GM23338 (cell line): Measurements from ENCODE around the gene NSL1. TPM values are rescaled to one million over a fixed set of nuclear protein-coding genes. Genes with fewer than 3 reads are reported as not detected.

Experiments used
- ATAC-seq: fragments of 200-7000 bp; cut with Tn5 transposase; 3 replicates; pipeline ENCODE4 v1.9.1; 2020
- DNase-seq: peaks from one replicate; pipeline ENCODE4 v3.0.0-alpha.2; 2015; ENCODE audit warnings: low spot score
- H2AFZ ChIP-seq: fragments of 200-600 bp; sonication (generic); 2 replicates; pipeline ENCODE4 v1.8.0; 2016; ENCODE audit warnings: antibody characterized with exemption, mild to moderate bottlenecking, moderate library complexity
- H3F3A ChIP-seq: fragments of 200-600 bp; sonication (generic); replicated peaks from 2 replicates; pipeline ENCODE4 v1.8.0; 2017; ENCODE audit warnings: antibody characterized with exemption, mixed run types, low read depth
- H3K27ac ChIP-seq: fragments of 200-600 bp; sonication (generic); 2 replicates; pipeline ENCODE4 v1.6.1; 2016; ENCODE audit warnings: low read depth
- H3K27me3 ChIP-seq: fragments of 200-600 bp; sonication (generic); 2 replicates; pipeline ENCODE4 v1.8.0; 2016; ENCODE audit warnings: mild to moderate bottlenecking, mixed run types, moderate library complexity; ENCODE audit not compliant: insufficient read depth
- H3K36me3 ChIP-seq: fragments of 200-600 bp; sonication (generic); 2 replicates; pipeline ENCODE4 v1.8.0; 2016; ENCODE audit warnings: mild to moderate bottlenecking; ENCODE audit not compliant: insufficient read depth
- H3K4me1 ChIP-seq: fragments of 200-600 bp; sonication (generic); 2 replicates; pipeline ENCODE4 v1.8.0; 2016; ENCODE audit warnings: mild to moderate bottlenecking, moderate library complexity; ENCODE audit not compliant: insufficient read depth
- H3K4me2 ChIP-seq: fragments of 200-600 bp; sonication (generic); 2 replicates; pipeline ENCODE4 v1.7.1; 2017; ENCODE audit warnings: mixed run types
- H3K4me3 ChIP-seq: fragments of 200-600 bp; sonication (generic); 2 replicates; pipeline ENCODE4 v1.6.1; 2016; ENCODE audit warnings: mixed run types
- H3K79me2 ChIP-seq: fragments of 200-600 bp; sonication (generic); replicated peaks from 2 replicates; pipeline ENCODE4 v1.8.0; 2017; ENCODE audit warnings: mild to moderate bottlenecking; ENCODE audit not compliant: insufficient read depth
- H3K9me2 ChIP-seq: fragments of 200-600 bp; sonication (generic); 2 replicates; pipeline ENCODE4 v1.8.0; 2017; ENCODE audit not compliant: insufficient read depth
- H4K20me1 ChIP-seq: fragments of 200-600 bp; sonication (generic); replicated peaks from 2 replicates; pipeline ENCODE4 v1.8.0; 2017; ENCODE audit warnings: mild to moderate bottlenecking; ENCODE audit not compliant: insufficient read depth
- H3K27ac Mint-ChIP-seq: 2 replicates; pipeline ENCODE4 v1.8.0; 2020; ENCODE audit warnings: inconsistent platforms, mild to moderate bottlenecking, moderate library complexity, mixed read lengths
- H3K27me3 Mint-ChIP-seq: 3 replicates; pipeline ENCODE4 v1.8.0; 2022; ENCODE audit warnings: low read depth, mild to moderate bottlenecking, moderate library complexity, mixed read lengths, inconsistent platforms; ENCODE audit not compliant: insufficient read depth, poor library complexity
- H3K36me3 Mint-ChIP-seq: 3 replicates; pipeline ENCODE4 v1.8.0; 2021; ENCODE audit warnings: low read depth, mild to moderate bottlenecking, inconsistent platforms, moderate library complexity, mixed read lengths
- H3K4me1 Mint-ChIP-seq: 3 replicates; pipeline ENCODE4 v1.8.0; 2020; ENCODE audit warnings: mild to moderate bottlenecking, inconsistent platforms, mixed read lengths
- H3K4me3 Mint-ChIP-seq: 3 replicates; pipeline ENCODE4 v1.8.0; 2021; ENCODE audit warnings: moderate library complexity, mild to moderate bottlenecking, inconsistent platforms, mixed read lengths
- H3K9me3 Mint-ChIP-seq: 3 replicates; pipeline ENCODE4 v1.8.0; 2020; ENCODE audit warnings: moderate library complexity, mild to moderate bottlenecking, inconsistent platforms, mixed read lengths
- CREB1 ChIP-seq: fragments of 250-450 bp; sonication (Bioruptor Pico); IDR thresholded peaks from 2 replicates; pipeline ENCODE4 v1.5.0; 2020; ENCODE audit warnings: low read depth, mild to moderate bottlenecking, moderate library complexity
- EZH2 ChIP-seq: fragments of 200-600 bp; sonication (generic); IDR thresholded peaks from one replicate; pipeline ENCODE4 v1.8.0; 2017; ENCODE audit warnings: antibody characterized with exemption, mild to moderate bottlenecking, low read depth; ENCODE audit not compliant: unreplicated experiment
- EZH2phosphoT487 ChIP-seq: fragments of 200-600 bp; sonication (generic); IDR thresholded peaks from one replicate; pipeline ENCODE4 v1.8.1; 2018; ENCODE audit warnings: antibody characterized with exemption; ENCODE audit not compliant: unreplicated experiment
- JUNB ChIP-seq: IDR thresholded peaks from one replicate; pipeline ENCODE4 v1.6.1; 2016; ENCODE audit warnings: antibody characterized with exemption; ENCODE audit not compliant: unreplicated experiment
- NANOG ChIP-seq: IDR thresholded peaks from 2 replicates; pipeline ENCODE4 v1.6.1; 2016; ENCODE audit warnings: antibody characterized with exemption, borderline replicate concordance
- POLR2AphosphoS5 ChIP-seq: IDR thresholded peaks from 2 replicates; pipeline ENCODE4 v1.6.1; 2016; ENCODE audit warnings: antibody characterized with exemption, low read depth
- STAT1 ChIP-seq: IDR thresholded peaks from one replicate; pipeline ENCODE4 v1.6.1; 2016; ENCODE audit warnings: antibody characterized with exemption; ENCODE audit not compliant: unreplicated experiment
- ZNF331 ChIP-seq: fragments of 250-450 bp; sonication (Bioruptor Pico); IDR thresholded peaks from 2 replicates; pipeline ENCODE4 v1.5.0; 2020; ENCODE audit warnings: low read depth, mild to moderate bottlenecking, moderate library complexity
- polyA plus RNA-seq: library from polyadenylated mRNA; unstranded; fragments of >200 nt; fragmentation: Nextera tagmentation; extraction: Ambion mirVana; gene quantifications from 2 replicates; pipeline ENCODE4 v1.2.1, GENCODE V29; 2016
- total RNA-seq: library from RNA; depleted of rRNA; stranded (reverse); fragments of >200 nt; shearing (Covaris generic); gene quantifications from 2 replicates; pipeline ENCODE4 v1.2.3, GENCODE V29; 2014
- TF ChIP-seq, protein P1 (sequence below): fragments of 250-450 bp; sonication (Bioruptor Pico); IDR thresholded peaks from 2 replicates; pipeline ENCODE4 v1.5.0; 2020; ENCODE audit warnings: mild to moderate bottlenecking, moderate library complexity
- TF ChIP-seq, protein P2 (sequence below), 2 experiments: fragments of 200-600 bp in 1 of 2; sonication (generic) in 1 of 2; conservative IDR thresholded peaks; 2 replicates each; pipeline versions ENCODE4 v1.5.1 to v1.6.1; 2016 to 2017; ENCODE audit warnings: antibody characterized with exemption in 2 of 2, low read depth in 2 of 2, mild to moderate bottlenecking in 2 of 2, moderate library complexity in 1 of 2
- TF ChIP-seq, protein P3 (sequence below): IDR thresholded peaks from 2 replicates; pipeline ENCODE4 v1.6.1; 2016; ENCODE audit warnings: antibody characterized with exemption

NSL1 gene
- total and polyA plus RNA-seq, 2 experiments from 2014 or later = 96.8 to 102 TPM

DNA sequence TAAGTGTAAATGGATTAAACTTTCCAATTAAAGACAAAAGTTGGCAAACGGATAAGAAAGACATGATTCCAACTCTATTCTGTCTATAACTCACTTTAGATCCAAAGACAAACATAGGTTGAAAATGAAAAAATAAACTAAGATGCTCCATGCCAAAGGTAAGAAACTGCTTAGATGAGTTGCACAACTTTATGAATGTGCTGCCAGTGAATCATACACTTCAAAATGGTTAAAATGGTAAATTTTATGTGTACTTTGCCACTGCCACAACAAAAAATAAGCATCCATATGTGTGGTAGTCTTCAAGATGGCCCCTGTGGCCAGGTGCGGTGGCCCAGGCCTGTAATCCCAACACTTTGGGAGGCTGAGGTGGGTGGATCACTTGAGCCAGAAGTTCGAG is 45.0 kb downstream of the NSL1 start (continued):
- TF ChIP-seq, protein P1, sequence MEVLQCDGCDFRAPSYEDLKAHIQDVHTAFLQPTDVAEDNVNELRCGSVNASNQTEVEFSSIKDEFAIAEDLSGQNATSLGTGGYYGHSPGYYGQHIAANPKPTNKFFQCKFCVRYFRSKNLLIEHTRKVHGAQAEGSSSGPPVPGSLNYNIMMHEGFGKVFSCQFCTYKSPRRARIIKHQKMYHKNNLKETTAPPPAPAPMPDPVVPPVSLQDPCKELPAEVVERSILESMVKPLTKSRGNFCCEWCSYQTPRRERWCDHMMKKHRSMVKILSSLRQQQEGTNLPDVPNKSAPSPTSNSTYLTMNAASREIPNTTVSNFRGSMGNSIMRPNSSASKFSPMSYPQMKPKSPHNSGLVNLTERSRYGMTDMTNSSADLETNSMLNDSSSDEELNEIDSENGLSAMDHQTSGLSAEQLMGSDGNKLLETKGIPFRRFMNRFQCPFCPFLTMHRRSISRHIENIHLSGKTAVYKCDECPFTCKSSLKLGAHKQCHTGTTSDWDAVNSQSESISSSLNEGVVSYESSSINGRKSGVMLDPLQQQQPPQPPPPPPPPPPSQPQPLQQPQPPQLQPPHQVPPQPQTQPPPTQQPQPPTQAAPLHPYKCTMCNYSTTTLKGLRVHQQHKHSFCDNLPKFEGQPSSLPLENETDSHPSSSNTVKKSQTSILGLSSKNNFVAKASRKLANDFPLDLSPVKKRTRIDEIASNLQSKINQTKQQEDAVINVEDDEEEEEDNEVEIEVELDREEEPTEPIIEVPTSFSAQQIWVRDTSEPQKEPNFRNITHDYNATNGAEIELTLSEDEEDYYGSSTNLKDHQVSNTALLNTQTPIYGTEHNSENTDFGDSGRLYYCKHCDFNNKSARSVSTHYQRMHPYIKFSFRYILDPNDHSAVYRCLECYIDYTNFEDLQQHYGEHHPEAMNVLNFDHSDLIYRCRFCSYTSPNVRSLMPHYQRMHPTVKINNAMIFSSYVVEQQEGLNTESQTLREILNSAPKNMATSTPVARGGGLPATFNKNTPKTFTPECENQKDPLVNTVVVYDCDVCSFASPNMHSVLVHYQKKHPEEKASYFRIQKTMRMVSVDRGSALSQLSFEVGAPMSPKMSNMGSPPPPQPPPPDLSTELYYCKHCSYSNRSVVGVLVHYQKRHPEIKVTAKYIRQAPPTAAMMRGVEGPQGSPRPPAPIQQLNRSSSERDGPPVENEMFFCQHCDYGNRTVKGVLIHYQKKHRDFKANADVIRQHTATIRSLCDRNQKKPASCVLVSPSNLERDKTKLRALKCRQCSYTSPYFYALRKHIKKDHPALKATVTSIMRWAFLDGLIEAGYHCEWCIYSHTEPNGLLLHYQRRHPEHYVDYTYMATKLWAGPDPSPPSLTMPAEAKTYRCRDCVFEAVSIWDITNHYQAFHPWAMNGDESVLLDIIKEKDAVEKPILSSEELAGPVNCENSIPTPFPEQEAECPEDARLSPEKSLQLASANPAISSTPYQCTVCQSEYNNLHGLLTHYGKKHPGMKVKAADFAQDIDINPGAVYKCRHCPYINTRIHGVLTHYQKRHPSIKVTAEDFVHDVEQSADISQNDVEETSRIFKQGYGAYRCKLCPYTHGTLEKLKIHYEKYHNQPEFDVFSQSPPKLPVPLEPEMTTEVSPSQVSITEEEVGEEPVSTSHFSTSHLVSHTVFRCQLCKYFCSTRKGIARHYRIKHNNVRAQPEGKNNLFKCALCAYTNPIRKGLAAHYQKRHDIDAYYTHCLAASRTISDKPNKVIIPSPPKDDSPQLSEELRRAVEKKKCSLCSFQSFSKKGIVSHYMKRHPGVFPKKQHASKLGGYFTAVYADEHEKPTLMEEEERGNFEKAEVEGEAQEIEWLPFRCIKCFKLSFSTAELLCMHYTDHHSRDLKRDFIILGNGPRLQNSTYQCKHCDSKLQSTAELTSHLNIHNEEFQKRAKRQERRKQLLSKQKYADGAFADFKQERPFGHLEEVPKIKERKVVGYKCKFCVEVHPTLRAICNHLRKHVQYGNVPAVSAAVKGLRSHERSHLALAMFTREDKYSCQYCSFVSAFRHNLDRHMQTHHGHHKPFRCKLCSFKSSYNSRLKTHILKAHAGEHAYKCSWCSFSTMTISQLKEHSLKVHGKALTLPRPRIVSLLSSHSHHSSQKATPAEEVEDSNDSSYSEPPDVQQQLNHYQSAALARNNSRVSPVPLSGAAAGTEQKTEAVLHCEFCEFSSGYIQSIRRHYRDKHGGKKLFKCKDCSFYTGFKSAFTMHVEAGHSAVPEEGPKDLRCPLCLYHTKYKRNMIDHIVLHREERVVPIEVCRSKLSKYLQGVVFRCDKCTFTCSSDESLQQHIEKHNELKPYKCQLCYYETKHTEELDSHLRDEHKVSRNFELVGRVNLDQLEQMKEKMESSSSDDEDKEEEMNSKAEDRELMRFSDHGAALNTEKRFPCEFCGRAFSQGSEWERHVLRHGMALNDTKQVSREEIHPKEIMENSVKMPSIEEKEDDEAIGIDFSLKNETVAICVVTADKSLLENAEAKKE (CRISPR knock-in tag) = no peak
- no peak for TF ChIP-seq STAT1

DNA sequence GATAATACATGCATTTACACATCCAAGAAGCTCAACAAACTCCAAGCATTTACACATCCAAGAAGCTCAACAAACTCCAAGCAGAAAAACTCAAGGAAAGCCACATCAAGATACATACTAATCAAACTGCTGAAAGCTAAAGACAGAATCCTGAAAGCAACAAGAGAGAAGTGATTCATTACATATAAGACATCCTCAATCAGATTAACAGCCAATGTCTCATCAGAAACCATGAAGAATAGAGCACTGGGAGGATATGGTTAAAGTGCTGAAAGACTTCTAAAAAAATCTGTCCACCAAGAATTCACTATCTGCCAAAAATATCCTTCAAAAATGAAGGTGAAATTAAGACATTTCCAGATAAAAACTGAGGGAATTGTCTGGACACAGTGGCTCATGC is 46.3 kb downstream of the NSL1 start:
- no peak overlapping the region for H2AFZ ChIP-seq
- H3K36me3 ChIP-seq = no peaks in the 10 kb centered on the region
- Mint-ChIP-seq H3K27me3 (peaks cover 2% of the 10 kb centered on the region), H3K4me3 (no peak overlapping the region), H3K4me1 (peaks cover 16% of the 10 kb centered on the region), H3K27ac (no peak overlapping the region; the same call in 1 of the 2 replicates), H3K36me3 (peaks cover 30% of the 10 kb centered on the region), H3K9me3 (no peaks in the 10 kb centered on the region)
- no peak overlapping the region for H3K4me3 ChIP-seq
- H3K4me1 ChIP-seq = peaks cover 10% of the 10 kb centered on the region; the same call in 1 of the 2 replicates
- no peak for ATAC-seq
- peaks cover 40% of the 10 kb centered on the region for H3K79me2 ChIP-seq
- H4K20me1 ChIP-seq = peaks cover 8% of the 10 kb centered on the region
- H3K4me2 ChIP-seq = no peak overlapping the region
- H3K27ac ChIP-seq = no peak overlapping the region
- no peaks in the 10 kb centered on the region for H3K27me3 ChIP-seq
- no peaks in the 10 kb centered on the region for H3F3A ChIP-seq
- no peaks in the 10 kb centered on the region for H3K9me2 ChIP-seq
- DNase-seq = no peak
- TF ChIP-seq NANOG = no peak
- TF ChIP-seq, protein P2, sequence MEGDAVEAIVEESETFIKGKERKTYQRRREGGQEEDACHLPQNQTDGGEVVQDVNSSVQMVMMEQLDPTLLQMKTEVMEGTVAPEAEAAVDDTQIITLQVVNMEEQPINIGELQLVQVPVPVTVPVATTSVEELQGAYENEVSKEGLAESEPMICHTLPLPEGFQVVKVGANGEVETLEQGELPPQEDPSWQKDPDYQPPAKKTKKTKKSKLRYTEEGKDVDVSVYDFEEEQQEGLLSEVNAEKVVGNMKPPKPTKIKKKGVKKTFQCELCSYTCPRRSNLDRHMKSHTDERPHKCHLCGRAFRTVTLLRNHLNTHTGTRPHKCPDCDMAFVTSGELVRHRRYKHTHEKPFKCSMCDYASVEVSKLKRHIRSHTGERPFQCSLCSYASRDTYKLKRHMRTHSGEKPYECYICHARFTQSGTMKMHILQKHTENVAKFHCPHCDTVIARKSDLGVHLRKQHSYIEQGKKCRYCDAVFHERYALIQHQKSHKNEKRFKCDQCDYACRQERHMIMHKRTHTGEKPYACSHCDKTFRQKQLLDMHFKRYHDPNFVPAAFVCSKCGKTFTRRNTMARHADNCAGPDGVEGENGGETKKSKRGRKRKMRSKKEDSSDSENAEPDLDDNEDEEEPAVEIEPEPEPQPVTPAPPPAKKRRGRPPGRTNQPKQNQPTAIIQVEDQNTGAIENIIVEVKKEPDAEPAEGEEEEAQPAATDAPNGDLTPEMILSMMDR (conservative IDR thresholded peaks at IDR 0.05; ENCODE audit: low read depth in 2 of 2) = no peak
- TF ChIP-seq POLR2AphosphoS5 = no peak
- TF ChIP-seq JUNB = no peak
- TF ChIP-seq, protein P3, sequence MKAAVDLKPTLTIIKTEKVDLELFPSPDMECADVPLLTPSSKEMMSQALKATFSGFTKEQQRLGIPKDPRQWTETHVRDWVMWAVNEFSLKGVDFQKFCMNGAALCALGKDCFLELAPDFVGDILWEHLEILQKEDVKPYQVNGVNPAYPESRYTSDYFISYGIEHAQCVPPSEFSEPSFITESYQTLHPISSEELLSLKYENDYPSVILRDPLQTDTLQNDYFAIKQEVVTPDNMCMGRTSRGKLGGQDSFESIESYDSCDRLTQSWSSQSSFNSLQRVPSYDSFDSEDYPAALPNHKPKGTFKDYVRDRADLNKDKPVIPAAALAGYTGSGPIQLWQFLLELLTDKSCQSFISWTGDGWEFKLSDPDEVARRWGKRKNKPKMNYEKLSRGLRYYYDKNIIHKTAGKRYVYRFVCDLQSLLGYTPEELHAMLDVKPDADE = no peak
- TF ChIP-seq CREB1 (CRISPR knock-in tag) = no peak
- no peak for TF ChIP-seq EZH2
- TF ChIP-seq EZH2phosphoT487 = no peak
- no peak for TF ChIP-seq ZNF331 (CRISPR knock-in tag)
